ENCODE data around the gene RNU7-1. TPM values are rescaled to one million over a fixed set of nuclear protein-coding genes. Genes with fewer than 3 reads are reported as not detected.
A peak's percentile ranks its signal among the peaks of the same experiment; 100 is the strongest.

The RNU7-1 gene
- total RNA-seq, 1 donor from 2014 or later, result not detected

GRCh38 chr12:6967651-6968100 lies 24.1 kb downstream of the RNU7-1 start:
- TF ChIP-seq CTCF (IDR thresholded peaks at IDR 0.05; ENCODE audit: unreplicated experiment), result no peak
- Mint-ChIP-seq H3K36me3 (ENCODE audit: insufficient read depth) (peaks cover 22% of the 10 kb centered on the region), H3K4me1 (ENCODE audit: low read depth) (peaks cover 51% of the 10 kb centered on the region), H3K9me3 (ENCODE audit: low read depth) (no peaks in the 10 kb centered on the region), H3K27ac (peak overlapping the region; percentile 84), H3K27me3 (no peaks in the 10 kb centered on the region), H3K4me3 (ENCODE audit: low read depth) (no peak overlapping the region)
- no peak for DNase-seq (ENCODE audit: low spot score, unreplicated experiment)

GRCh38 chr12:6968426-6968825 lies 24.8 kb downstream of the RNU7-1 start:
- Mint-ChIP-seq H3K4me3 (ENCODE audit: low read depth) (peak overlapping the region; percentile 98), H3K4me1 (ENCODE audit: low read depth) (peaks cover 47% of the 10 kb centered on the region), H3K36me3 (ENCODE audit: insufficient read depth) (peaks cover 22% of the 10 kb centered on the region), H3K27ac (peak overlapping the region; percentile 38), H3K27me3 (no peaks in the 10 kb centered on the region), H3K9me3 (ENCODE audit: low read depth) (no peaks in the 10 kb centered on the region)
- no peak for TF ChIP-seq CTCF (IDR thresholded peaks at IDR 0.05; ENCODE audit: unreplicated experiment)
- DNase-seq (ENCODE audit: low spot score, unreplicated experiment), result no peak

GRCh38 chr12:6970096-6970527 lies 26.5 kb downstream of the RNU7-1 start:
- DNase-seq (ENCODE audit: low spot score, unreplicated experiment), result no peak
- Mint-ChIP-seq H3K27me3 (no peaks in the 10 kb centered on the region), H3K9me3 (ENCODE audit: low read depth) (no peaks in the 10 kb centered on the region), H3K4me1 (ENCODE audit: low read depth) (peaks cover 35% of the 10 kb centered on the region), H3K27ac (peak overlapping the region; percentile 99), H3K36me3 (ENCODE audit: insufficient read depth) (peaks cover 19% of the 10 kb centered on the region), H3K4me3 (ENCODE audit: low read depth) (peak overlapping the region; percentile 98)
- no peak for TF ChIP-seq CTCF (IDR thresholded peaks at IDR 0.05; ENCODE audit: unreplicated experiment)

- Mint-ChIP-seq H3K36me3 (ENCODE audit: insufficient read depth) (peaks cover 20% of the 10 kb centered on the region), H3K27ac (no peak overlapping the region), H3K9me3 (ENCODE audit: low read depth) (no peaks in the 10 kb centered on the region), H3K27me3 (no peaks in the 10 kb centered on the region), H3K4me3 (ENCODE audit: low read depth) (no peak overlapping the region), H3K4me1 (ENCODE audit: low read depth) (peaks cover 17% of the 10 kb centered on the region)
- no peak for DNase-seq (ENCODE audit: low spot score, unreplicated experiment)
- TF ChIP-seq CTCF (IDR thresholded peaks at IDR 0.05; ENCODE audit: unreplicated experiment), result no peak
Observed at GRCh38 chr12:6974180-6974579, 30.6 kb downstream of the RNU7-1 start.

GRCh38 chr12:6975297-6976032 lies 31.8 kb downstream of the RNU7-1 start:
- peaks cover 23% of the 10 kb centered on the region for H3K36me3 Mint-ChIP-seq (ENCODE audit: insufficient read depth)
- peaks cover 12% of the 10 kb centered on the region for H3K4me1 Mint-ChIP-seq (ENCODE audit: low read depth)
- peak overlapping the region; percentile 44 for H3K27ac Mint-ChIP-seq
- H3K27me3 Mint-ChIP-seq, result no peaks in the 10 kb centered on the region
- no peak for DNase-seq (ENCODE audit: low spot score, unreplicated experiment)
- H3K4me3 Mint-ChIP-seq (ENCODE audit: low read depth), result no peak overlapping the region
- no peak for TF ChIP-seq CTCF (IDR thresholded peaks at IDR 0.05; ENCODE audit: unreplicated experiment)
- H3K9me3 Mint-ChIP-seq (ENCODE audit: low read depth), result no peaks in the 10 kb centered on the region

All from progenitor cell of endocrine pancreas (in vitro differentiated cells).